Endothelial cell of umbilical vein (primary cell): ENCODE results near the gene RNF144B.

Experiments used
- EZH2 ChIP-seq: IDR thresholded peaks from 2 replicates; pipeline ENCODE4 v1.6.1; 2012; ENCODE audit warnings: borderline replicate concordance, low read depth, mild to moderate bottlenecking, moderate library complexity, low read length, inconsistent platforms; ENCODE audit not compliant: severe bottlenecking
- TF ChIP-seq, protein P1 (sequence below), 2 donors: IDR thresholded peaks; 1 replicate in 1 of 2; 2 replicates in 1 of 2; pipeline ENCODE4 v1.5.1; 2011; ENCODE audit warnings: low read length in 2 of 2, mild to moderate bottlenecking in 2 of 2, moderate library complexity in 2 of 2, control low read depth in 1 of 2, inconsistent platforms in 1 of 2, low read depth in 1 of 2; ENCODE audit not compliant: insufficient read depth in 1 of 2; ENCODE audit errors: extremely low read depth in 1 of 2

DNA sequence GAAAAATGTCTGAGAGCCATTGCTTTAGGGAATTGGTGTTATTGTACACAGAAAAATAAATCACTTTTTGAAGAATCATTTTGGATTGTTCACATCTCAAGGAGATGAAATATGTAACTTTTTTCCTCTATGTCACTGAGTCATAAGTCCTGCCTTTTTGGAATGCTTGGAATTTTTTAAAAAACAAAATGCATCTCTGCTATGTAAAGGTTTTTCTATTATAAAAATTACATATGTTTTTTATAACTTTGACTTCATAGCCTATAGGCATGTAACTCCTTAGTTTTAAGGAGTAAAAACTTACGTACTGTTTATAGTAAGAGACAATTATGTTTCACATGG, 8.7 kb downstream of the RNF144B start:
- TF ChIP-seq, protein P1, sequence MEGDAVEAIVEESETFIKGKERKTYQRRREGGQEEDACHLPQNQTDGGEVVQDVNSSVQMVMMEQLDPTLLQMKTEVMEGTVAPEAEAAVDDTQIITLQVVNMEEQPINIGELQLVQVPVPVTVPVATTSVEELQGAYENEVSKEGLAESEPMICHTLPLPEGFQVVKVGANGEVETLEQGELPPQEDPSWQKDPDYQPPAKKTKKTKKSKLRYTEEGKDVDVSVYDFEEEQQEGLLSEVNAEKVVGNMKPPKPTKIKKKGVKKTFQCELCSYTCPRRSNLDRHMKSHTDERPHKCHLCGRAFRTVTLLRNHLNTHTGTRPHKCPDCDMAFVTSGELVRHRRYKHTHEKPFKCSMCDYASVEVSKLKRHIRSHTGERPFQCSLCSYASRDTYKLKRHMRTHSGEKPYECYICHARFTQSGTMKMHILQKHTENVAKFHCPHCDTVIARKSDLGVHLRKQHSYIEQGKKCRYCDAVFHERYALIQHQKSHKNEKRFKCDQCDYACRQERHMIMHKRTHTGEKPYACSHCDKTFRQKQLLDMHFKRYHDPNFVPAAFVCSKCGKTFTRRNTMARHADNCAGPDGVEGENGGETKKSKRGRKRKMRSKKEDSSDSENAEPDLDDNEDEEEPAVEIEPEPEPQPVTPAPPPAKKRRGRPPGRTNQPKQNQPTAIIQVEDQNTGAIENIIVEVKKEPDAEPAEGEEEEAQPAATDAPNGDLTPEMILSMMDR (IDR thresholded peaks at IDR 0.05; ENCODE audit: extremely low read depth in 1 of 2, insufficient read depth in 1 of 2, low read depth in 1 of 2, low read length in 2 of 2), result no peak
- no peak for TF ChIP-seq EZH2
